ENCODE results near the gene ACOX1. TPM values are rescaled to one million over a fixed set of nuclear protein-coding genes. Genes with fewer than 3 reads are reported as not detected.

Gene ACOX1
- total RNA-seq, 3 donors from 2014 or later (not counting 1 experiment from before 2014, with no cell fraction given): 22.8 to 48.2 (median 28.2) TPM

- H3K36me3 Mint-ChIP-seq: no peaks in the 10 kb centered on the region
- WGBS (ENCODE audit: insufficient coverage): 89% methylated on average over 6 of the region's 6 CpGs
- no peaks in the 10 kb centered on the region for H3K9me3 Mint-ChIP-seq
Observed at GRCh38 chr17:75983501-75984181, 4.7 kb upstream of the ACOX1 start.

GRCh38 chr17:75981019-75981615, 2.2 kb upstream of the ACOX1 start:
- H3K27ac Mint-ChIP-seq: peak overlapping the region; percentile 99 to 100
- no peaks in the 10 kb centered on the region for H3K27me3 Mint-ChIP-seq (ENCODE audit: low read depth in 2 of 2)
- WGBS (ENCODE audit: insufficient coverage): 98% methylated on average over 7 of the region's 7 CpGs
- no peak for DNase-seq
- no peak for TF ChIP-seq CTCF (IDR thresholded peaks at IDR 0.05)
- Histone ChIP-seq H3K9me3 (ENCODE audit: control insufficient read depth, insufficient read depth, low read length) (no peaks in the 10 kb centered on the region), H3K27me3 (ENCODE audit: control insufficient read depth, insufficient read depth, low read length) (no peaks in the 10 kb centered on the region), H3K27ac (ENCODE audit: low read length) (no peak overlapping the region), H3K36me3 (ENCODE audit: control insufficient read depth, insufficient read depth, low read length) (peaks cover 2% of the 10 kb centered on the region), H3K4me3 (ENCODE audit: low read length) (no peak overlapping the region), H3K4me1 (ENCODE audit: control insufficient read depth, insufficient read depth, low read length) (peaks cover 19% of the 10 kb centered on the region)
- no peak for ATAC-seq
- H3K4me3 Mint-ChIP-seq: peak overlapping the region; percentile 74
- H3K4me1 Mint-ChIP-seq: peaks cover 23 to 32% of the 10 kb centered on the region in 2 donors
- no peaks in the 10 kb centered on the region for H3K9me3 Mint-ChIP-seq
- H3K36me3 Mint-ChIP-seq: no peaks in the 10 kb centered on the region
- intact Hi-C loops (cut with micrococcal nuclease): no loop called here

More at GRCh38 chr17:75983501-75984181, 4.7 kb upstream of the ACOX1 start:
- no peaks in the 10 kb centered on the region for H3K9me3 ChIP-seq (ENCODE audit: control insufficient read depth, insufficient read depth, low read length)
- H3K4me3 ChIP-seq (ENCODE audit: low read length): no peak overlapping the region
- no peak for DNase-seq
- H3K4me1 ChIP-seq (ENCODE audit: control insufficient read depth, insufficient read depth, low read length): peaks cover 10% of the 10 kb centered on the region
- ATAC-seq: peak in 1 of 3 donors; percentile 31
- H3K4me3 Mint-ChIP-seq: no peak overlapping the region
- no peaks in the 10 kb centered on the region for H3K27me3 Mint-ChIP-seq (ENCODE audit: low read depth in 2 of 2)
- H3K4me1 Mint-ChIP-seq: peaks cover 13 to 15% of the 10 kb centered on the region in 2 donors
- no peak overlapping the region for H3K27ac ChIP-seq (ENCODE audit: low read length)
- intact Hi-C loops (cut with micrococcal nuclease): no loop called here
- H3K27ac Mint-ChIP-seq: no peak overlapping the region
- no peaks in the 10 kb centered on the region for H3K27me3 ChIP-seq (ENCODE audit: control insufficient read depth, insufficient read depth, low read length)
- no peak for TF ChIP-seq CTCF (IDR thresholded peaks at IDR 0.05)
- no peaks in the 10 kb centered on the region for H3K36me3 ChIP-seq (ENCODE audit: control insufficient read depth, insufficient read depth, low read length)

DNA sequence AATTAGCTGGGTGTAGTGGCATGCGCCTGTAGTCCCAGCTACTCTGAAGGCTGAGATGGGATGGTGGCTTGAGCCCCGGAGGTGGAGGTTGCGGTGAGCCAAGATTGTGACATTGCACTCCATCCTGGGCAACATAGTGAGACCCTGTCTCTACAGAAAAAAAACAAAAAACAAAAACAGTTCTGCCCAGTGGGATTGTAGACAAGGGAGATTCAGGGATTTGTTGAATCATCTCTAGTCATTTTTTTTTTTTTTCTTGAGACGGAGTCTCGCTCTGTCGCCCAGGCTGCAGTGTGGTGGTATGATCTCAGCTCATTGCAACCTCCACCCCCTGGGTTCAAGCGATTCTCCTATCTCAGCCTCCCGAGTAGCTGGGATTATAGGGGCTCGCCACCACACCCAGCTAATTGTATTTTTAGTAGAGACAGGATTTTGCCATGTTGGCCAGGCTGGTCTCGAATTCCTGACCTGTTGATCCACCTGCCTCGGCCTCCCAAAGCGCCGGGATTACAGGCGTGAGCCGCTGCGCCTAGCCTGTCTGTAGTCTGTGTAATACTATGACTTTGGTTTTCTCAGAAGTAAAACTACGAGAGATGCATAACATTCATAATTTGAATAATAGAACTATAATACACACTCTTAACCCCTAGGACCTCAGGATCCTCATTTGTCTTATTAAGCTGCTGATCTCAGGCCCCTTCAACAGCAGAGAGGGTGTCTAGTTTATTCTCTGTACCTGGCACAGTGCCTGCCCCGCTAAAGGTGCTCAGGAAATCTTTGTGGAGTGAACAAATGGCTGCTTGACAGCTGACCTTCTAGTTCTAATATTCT, 1.4 kb upstream of the ACOX1 start:
- Histone ChIP-seq H3K4me3 (ENCODE audit: low read length) (peak overlapping the region; percentile 96), H3K27me3 (ENCODE audit: control insufficient read depth, insufficient read depth, low read length) (no peaks in the 10 kb centered on the region), H3K36me3 (ENCODE audit: control insufficient read depth, insufficient read depth, low read length) (peaks cover 2% of the 10 kb centered on the region), H3K4me1 (ENCODE audit: control insufficient read depth, insufficient read depth, low read length) (peaks cover 19% of the 10 kb centered on the region), H3K9me3 (ENCODE audit: control insufficient read depth, insufficient read depth, low read length) (no peaks in the 10 kb centered on the region), H3K27ac (ENCODE audit: low read length) (peak overlapping the region; percentile 93)
- ATAC-seq (no peak), DNase-seq (no peak)
- 83% methylated on average over 10 of the region's 18 CpGs for WGBS (ENCODE audit: insufficient coverage)
- H3K4me1 Mint-ChIP-seq: peaks cover 28 to 33% of the 10 kb centered on the region in 2 donors
- peak overlapping the region; percentile 96 for H3K4me3 Mint-ChIP-seq
- H3K36me3 Mint-ChIP-seq: no peaks in the 10 kb centered on the region
- H3K27me3 Mint-ChIP-seq (ENCODE audit: low read depth in 2 of 2): no peaks in the 10 kb centered on the region
- peak overlapping the region; percentile 99 to 100 for H3K27ac Mint-ChIP-seq
- no peak for TF ChIP-seq CTCF (IDR thresholded peaks at IDR 0.05)
- H3K9me3 Mint-ChIP-seq: no peaks in the 10 kb centered on the region
- intact Hi-C loops (cut with micrococcal nuclease): no loop called here
